Liver (tissue), 3 donors: ENCODE data around the gene TMEM218.

Source experiments
- RAD21 ChIP-seq, 2 donors: IDR thresholded peaks; 2 replicates each; pipeline ENCODE4 v1.6.1; 2016; ENCODE audit warnings: antibody characterized with exemption in 2 of 2, mild to moderate bottlenecking in 2 of 2
- TF ChIP-seq, protein P1 (sequence below): fragments of 150-350 bp; IDR thresholded peaks from 2 replicates; pipeline ENCODE4 v1.5.1; 2017; ENCODE audit warnings: improper control_type of control experiment, low read depth, low read length; ENCODE audit not compliant: missing input control
- donor health status: healthy.
- donor health status: healthy.

GRCh38 chr11:125081098-125081798, 30.2 kb downstream of the TMEM218 start:
- TF ChIP-seq RAD21 (IDR thresholded peaks at IDR 0.05) = no peak
- TF ChIP-seq, protein P1, sequence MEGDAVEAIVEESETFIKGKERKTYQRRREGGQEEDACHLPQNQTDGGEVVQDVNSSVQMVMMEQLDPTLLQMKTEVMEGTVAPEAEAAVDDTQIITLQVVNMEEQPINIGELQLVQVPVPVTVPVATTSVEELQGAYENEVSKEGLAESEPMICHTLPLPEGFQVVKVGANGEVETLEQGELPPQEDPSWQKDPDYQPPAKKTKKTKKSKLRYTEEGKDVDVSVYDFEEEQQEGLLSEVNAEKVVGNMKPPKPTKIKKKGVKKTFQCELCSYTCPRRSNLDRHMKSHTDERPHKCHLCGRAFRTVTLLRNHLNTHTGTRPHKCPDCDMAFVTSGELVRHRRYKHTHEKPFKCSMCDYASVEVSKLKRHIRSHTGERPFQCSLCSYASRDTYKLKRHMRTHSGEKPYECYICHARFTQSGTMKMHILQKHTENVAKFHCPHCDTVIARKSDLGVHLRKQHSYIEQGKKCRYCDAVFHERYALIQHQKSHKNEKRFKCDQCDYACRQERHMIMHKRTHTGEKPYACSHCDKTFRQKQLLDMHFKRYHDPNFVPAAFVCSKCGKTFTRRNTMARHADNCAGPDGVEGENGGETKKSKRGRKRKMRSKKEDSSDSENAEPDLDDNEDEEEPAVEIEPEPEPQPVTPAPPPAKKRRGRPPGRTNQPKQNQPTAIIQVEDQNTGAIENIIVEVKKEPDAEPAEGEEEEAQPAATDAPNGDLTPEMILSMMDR = no peak
